ENCODE results near the gene CES2.

The CES2 gene

GRCh38 chr16:66903544-66904427 is 31.5 kb upstream of the CES2 start:
- no peak for DNase-seq (ENCODE audit: low spot score)

- no peak for DNase-seq (ENCODE audit: low spot score)
Measured at GRCh38 chr16:66904428-66904845, 30.9 kb upstream of the CES2 start.

GRCh38 chr16:66904846-66905632 is 30.3 kb upstream of the CES2 start:
- no peak for DNase-seq (ENCODE audit: low spot score)

GRCh38 chr16:66905633-66906539 is 29.4 kb upstream of the CES2 start:
- no peak for DNase-seq (ENCODE audit: low spot score)

GRCh38 chr16:66906916-66907836 is 28.1 kb upstream of the CES2 start:
- DNase-seq (ENCODE audit: low spot score): no peak

GRCh38 chr16:66908116-66908515 is 27.2 kb upstream of the CES2 start:
- no peak for DNase-seq (ENCODE audit: low spot score)

GRCh38 chr16:66908762-66909559 is 26.4 kb upstream of the CES2 start:
- no peak for DNase-seq (ENCODE audit: low spot score)

GRCh38 chr16:66910175-66910940 is 25.0 kb upstream of the CES2 start:
- no peak for DNase-seq (ENCODE audit: low spot score)

- DNase-seq (ENCODE audit: low spot score): no peak
Measured at GRCh38 chr16:66911112-66911511, 24.2 kb upstream of the CES2 start.

- no peak for DNase-seq (ENCODE audit: low spot score)
Measured at GRCh38 chr16:66911801-66912200, 23.5 kb upstream of the CES2 start.

GRCh38 chr16:66913081-66913480 is 22.2 kb upstream of the CES2 start:
- no peak for DNase-seq (ENCODE audit: low spot score)

- no peak for DNase-seq (ENCODE audit: low spot score)
Measured at GRCh38 chr16:66913711-66914110, 21.6 kb upstream of the CES2 start.

GRCh38 chr16:66914541-66914940 is 20.8 kb upstream of the CES2 start:
- DNase-seq (ENCODE audit: low spot score): no peak

GRCh38 chr16:66915041-66915440 is 20.3 kb upstream of the CES2 start:
- DNase-seq (ENCODE audit: low spot score): no peak

- DNase-seq (ENCODE audit: low spot score): no peak
Measured at GRCh38 chr16:66916518-66916917, 18.8 kb upstream of the CES2 start.

GRCh38 chr16:66917741-66918140 is 17.6 kb upstream of the CES2 start:
- DNase-seq (ENCODE audit: low spot score): no peak

- no peak for DNase-seq (ENCODE audit: low spot score)
Measured at GRCh38 chr16:66918355-66918754, 17.0 kb upstream of the CES2 start.

GRCh38 chr16:66918803-66919568 is 16.3 kb upstream of the CES2 start, which contains the start of gene CDH16:
CDH16 (minus strand) TSS chr16:66918885; CDS start chr16:66918065, 820 bp downstream.
- no peak for DNase-seq (ENCODE audit: low spot score)
